Esophagus (tissue), 2 donors: ENCODE results near the gene ATP1B3. TPM values are rescaled to one million over a fixed set of nuclear protein-coding genes. Genes with fewer than 3 reads are reported as not detected.
"Not testable (repeated sequence)": the region's sequence is repeated elsewhere in the genome, so short reads cannot be mapped to it uniquely, and the experiment has no call there.

Experiments
- H3K27ac ChIP-seq, 2 donors: one replicate each; pipeline ENCODE4 v1.5.1; 2013; ENCODE audit warnings: low read depth in 2 of 2, mild to moderate bottlenecking in 2 of 2, inconsistent platforms in 1 of 2, low read length in 1 of 2, moderate library complexity in 1 of 2
- H3K27me3 ChIP-seq, 2 donors: one replicate each; pipeline ENCODE4 v1.6.1; 2013; ENCODE audit warnings: low read length in 2 of 2, control low read depth in 1 of 2, mild to moderate bottlenecking in 1 of 2; ENCODE audit not compliant: insufficient read depth in 2 of 2, control insufficient read depth in 1 of 2
- H3K36me3 ChIP-seq, 2 donors: one replicate each; pipeline ENCODE4 v1.6.1; 2013; ENCODE audit warnings: low read length in 1 of 2; ENCODE audit not compliant: control insufficient read depth in 2 of 2, insufficient read depth in 2 of 2
- H3K4me1 ChIP-seq, 2 donors: one replicate each; pipeline ENCODE4 v1.6.1; 2013; ENCODE audit warnings: low read length in 1 of 2; ENCODE audit not compliant: control insufficient read depth in 2 of 2, insufficient read depth in 2 of 2
- H3K4me3 ChIP-seq, 2 donors: one replicate each; pipeline ENCODE4 v1.5.1; 2013; ENCODE audit warnings: low read length in 2 of 2, mild to moderate bottlenecking in 2 of 2, low read depth in 1 of 2, moderate library complexity in 1 of 2
- H3K9me3 ChIP-seq, 2 donors: one replicate each; pipeline ENCODE4 v1.6.1; 2013; ENCODE audit warnings: mild to moderate bottlenecking in 2 of 2, low read depth in 1 of 2, low read length in 1 of 2, moderate library complexity in 1 of 2; ENCODE audit not compliant: control insufficient read depth in 2 of 2, insufficient read depth in 1 of 2
- WGBS, 2 donors: extraction: QIAGEN DNeasy Blood & Tissue Kit; methylation state at CpG; one replicate each; pipeline ENCODE4 v1.1.7; 2013; 5-methylcytosine and 5-hydroxymethylcytosine counted together
- polyA plus RNA-seq, 2 donors: library from polyadenylated mRNA; stranded (reverse); fragments of 200-250 nt; gene quantifications; one replicate each; pipeline ENCODE4 v1.2.3, GENCODE V29; 2013
- donor health status: healthy with polysubstance abuse.
- donor health status: Bipolar disorder and iron deficiency.

ATP1B3 gene
- polyA plus RNA-seq, 2 donors: 134 to 173 TPM

GRCh38 chr3:141971571-141971970 lies 95.1 kb downstream of the ATP1B3 start:
- Histone ChIP-seq H3K9me3 (no peaks in the 10 kb centered on the region), H3K36me3 (peaks cover 0 to 2% of the 10 kb centered on the region in 2 donors), H3K27ac (no peak overlapping the region), H3K27me3 (no peaks in the 10 kb centered on the region), H3K4me1 (no peaks in the 10 kb centered on the region), H3K4me3 (no peak overlapping the region)
- WGBS, 2 donors: 85 to 89% methylated on average over 1 of the region's 1 CpG

- H3K27ac ChIP-seq: no peak overlapping the region
- no peaks in the 10 kb centered on the region for H3K4me1 ChIP-seq
- H3K27me3 ChIP-seq: no peaks in the 10 kb centered on the region
- WGBS, 2 donors: 61 to 80% methylated on average over 2 of the region's 2 CpGs
- H3K36me3 ChIP-seq: peaks cover 0 to 2% of the 10 kb centered on the region in 2 donors
- no peak overlapping the region for H3K4me3 ChIP-seq
- no peaks in the 10 kb centered on the region for H3K9me3 ChIP-seq
Observed at GRCh38 chr3:141972399-141972798, 96.0 kb downstream of the ATP1B3 start.

- 96 to 97% methylated on average over 8 of the region's 8 CpGs for WGBS, 2 donors
- not testable (repeated sequence) for H3K27me3 ChIP-seq, H3K9me3 ChIP-seq, H3K27ac ChIP-seq, H3K36me3 ChIP-seq, H3K4me3 ChIP-seq, H3K4me1 ChIP-seq
Observed at GRCh38 chr3:141974777-141975176, 98.3 kb downstream of the ATP1B3 start.

Other genes starting within 250 kb of the ATP1B3 start
- 100 to 1,000 TPM in 1 of 2 donors, 10 to 100 TPM in 1; 97.7 to 181 TPM for gene RNF7, start 138.3 kb upstream of the ATP1B3 start, polyA plus RNA-seq
- under 1 TPM in 1 of 2 donors, not detected in 1; 0.01 TPM for gene GRK7, start 113.2 kb upstream of the ATP1B3 start, polyA plus RNA-seq